Activated naive CD8-positive, alpha-beta T cell treated with anti-CD3 and anti-CD28 coated beads, Interleukin-2, amount 50 U/mL, for 16 hours (primary cell): ENCODE results near the gene TBXAS1.

Experiments used
- DNase-seq: peaks from one replicate; pipeline ENCODE4 v3.0.0-alpha.2; 2020; ENCODE audit warnings: low read depth, low spot score

Gene TBXAS1

DNA sequence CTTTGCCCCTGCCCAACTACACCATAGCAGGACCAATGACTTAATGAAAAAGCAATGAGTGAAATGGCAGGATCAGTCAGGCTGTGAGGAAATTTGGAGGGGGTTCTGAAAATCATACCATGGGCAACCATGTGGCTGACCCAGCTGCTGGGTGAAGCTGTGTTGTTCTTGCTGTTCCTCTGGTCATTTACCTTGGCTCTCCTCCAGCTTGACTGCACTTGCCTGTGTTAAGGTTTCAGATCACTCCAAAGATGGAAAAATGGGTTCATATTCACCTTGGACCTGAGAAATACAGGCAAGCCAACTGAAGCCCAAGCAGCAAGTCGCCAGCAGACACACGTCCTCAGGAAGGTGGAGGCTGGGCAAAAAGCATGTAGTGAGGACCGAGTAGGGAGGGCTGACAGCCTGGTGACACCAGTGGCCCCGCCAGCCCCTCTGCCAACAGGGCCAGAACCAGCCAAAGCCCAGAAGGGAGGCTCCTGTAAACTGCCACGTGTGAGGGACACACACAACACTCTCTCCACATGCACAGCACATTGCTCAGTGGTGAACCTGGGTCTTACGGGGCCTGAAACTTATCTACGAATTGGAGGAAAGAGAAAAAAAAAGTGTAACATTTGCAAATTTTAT, 193.6 kb downstream of the TBXAS1 start:
- DNase-seq: no peak

DNA sequence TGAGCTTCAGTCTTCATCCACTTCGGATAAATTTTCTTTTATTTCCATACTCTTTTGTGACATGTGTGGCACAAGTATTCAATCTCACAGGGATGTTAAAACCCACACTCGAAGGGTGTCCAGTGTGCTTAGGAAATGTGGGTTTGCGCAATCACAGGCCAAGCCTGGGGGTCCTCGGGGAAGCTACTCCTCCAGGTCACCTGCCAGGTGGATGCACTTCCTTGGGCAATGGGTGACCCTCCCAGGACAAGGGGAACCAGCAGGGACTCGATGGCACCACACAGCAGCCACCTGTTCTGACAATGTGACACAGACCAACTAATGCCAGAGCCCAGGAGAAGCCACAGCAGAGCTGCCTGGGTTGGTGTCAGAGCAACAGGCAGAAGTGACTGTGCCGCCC, 194.7 kb downstream of the TBXAS1 start:
- no peak for DNase-seq

DNA sequence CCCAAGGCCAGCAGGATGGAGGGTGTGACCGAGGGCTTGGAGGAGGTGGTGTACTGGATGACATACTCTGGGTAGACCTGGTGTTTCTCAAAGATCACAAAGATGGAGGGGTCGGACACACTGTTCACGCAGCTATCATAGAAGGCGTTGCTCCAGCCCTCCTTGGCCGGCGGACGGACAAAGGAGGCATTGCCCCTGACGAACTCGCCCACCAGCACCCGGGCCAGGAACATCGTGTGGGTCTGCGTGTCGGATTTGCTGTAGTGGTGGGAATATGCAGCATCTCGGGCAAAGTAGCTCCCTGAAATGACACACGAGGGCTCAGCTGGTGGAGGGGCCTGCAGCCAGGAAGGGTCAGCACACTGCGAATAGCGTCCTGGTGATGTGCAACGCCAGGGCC, 195.5 kb downstream of the TBXAS1 start:
- DNase-seq: no peak

DNA sequence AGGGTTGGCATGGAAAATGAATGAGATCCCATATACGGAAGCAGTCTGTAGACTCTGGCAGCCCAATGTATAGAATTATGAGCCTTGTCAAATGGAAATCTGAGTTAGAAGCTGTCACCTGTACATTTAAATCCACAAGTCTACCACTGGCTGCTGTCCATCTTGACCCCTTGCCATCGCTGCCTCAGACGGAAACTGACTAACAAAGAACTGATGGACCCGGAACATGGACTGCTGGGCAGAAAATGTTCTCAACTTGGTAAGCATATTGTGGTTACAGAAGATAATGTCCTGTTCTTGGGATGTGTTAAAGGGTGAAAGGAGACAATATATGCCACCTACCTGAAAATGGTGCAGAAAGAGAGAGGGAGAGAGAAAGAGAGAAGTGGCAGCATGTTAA, 196.2 kb downstream of the TBXAS1 start:
- no peak for DNase-seq

DNA sequence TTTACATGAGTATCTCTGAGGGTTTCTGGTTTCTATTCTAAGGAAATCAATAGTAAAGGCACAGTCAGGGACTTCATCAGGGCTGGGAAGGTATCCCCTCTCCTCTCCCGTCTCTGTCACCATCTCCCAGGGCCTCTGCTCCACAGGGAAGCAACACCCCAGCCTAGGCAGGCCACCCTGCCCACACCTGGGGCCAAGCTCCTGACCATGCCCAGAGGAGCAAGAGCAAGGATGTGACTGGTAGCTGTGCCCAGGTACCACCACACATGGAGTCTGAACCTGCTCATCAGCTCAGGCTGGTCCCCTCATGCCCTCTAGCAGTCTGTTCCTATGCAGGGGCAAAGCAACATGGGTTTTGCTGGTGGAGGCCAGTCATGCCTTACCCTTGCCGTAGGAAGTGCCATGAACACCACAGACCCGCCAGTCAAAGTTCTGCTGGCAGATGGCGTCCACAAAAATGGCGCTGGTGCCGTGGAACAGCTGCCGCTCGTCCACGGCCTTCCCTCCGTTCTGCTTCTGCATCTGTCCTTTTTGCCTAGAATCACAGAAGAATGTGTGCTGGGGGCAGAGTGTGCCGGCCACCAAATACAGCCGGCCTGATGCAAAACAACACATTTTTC, 196.9 kb downstream of the TBXAS1 start:
- DNase-seq: no peak

DNA sequence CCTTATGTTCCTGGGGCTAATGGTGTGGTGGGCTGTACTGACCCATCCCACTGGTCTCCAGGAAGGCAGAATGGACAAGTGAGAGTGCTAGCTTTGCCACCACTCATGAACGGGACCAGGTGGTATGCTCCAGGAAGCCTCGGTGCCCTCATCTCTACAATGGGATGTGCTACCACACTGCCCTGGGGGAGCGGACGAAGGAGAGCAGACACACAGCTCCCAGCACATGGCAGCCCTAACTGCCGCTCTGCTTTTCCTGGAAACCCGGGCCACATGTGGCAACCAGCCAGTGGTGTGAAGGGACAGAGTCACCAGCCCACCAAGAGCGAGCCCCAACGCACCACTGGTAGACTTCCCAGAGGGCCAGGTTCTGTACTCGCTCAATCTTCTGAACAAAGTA, 197.9 kb downstream of the TBXAS1 start:
- DNase-seq: no peak

DNA sequence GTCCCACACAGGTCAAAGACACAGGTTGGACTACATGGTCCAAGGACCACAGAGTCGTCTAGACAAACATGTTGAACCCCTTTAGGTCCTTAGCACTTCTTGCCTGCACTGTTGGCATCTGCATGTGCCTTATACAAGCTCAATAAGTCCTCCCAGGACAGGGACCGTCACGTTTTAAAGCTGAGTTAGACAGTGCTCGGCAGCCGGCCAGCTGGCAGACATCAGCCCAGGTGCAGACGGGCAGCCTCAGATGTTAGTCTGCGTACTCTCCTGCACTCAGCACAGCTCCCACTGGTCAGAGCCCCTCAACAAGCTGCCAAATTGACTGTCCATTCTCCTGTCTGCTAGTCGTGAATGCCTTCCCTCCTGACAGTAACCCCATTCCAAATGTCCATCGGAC, 198.8 kb downstream of the TBXAS1 start:
- DNase-seq: no peak

DNA sequence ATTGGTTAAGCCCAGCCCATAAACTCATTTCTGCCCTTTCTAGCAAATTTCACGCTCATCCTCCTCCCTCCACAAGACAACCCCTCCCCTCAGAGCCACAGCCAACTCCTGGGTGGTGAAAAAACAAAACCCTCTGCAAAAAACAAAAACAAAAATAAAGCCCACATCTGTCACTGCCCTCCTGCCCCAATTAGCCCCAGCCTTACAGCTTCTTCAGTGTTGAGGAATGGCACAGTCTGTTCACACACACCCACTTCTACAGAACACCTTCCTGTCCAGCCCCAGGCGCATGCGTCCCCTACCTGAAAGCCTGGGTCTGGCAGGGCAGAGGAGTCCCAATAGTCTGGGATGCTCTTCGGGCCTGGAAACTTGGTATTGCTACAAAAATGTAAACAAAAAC, 199.2 kb downstream of the TBXAS1 start:
- DNase-seq: no peak

DNA sequence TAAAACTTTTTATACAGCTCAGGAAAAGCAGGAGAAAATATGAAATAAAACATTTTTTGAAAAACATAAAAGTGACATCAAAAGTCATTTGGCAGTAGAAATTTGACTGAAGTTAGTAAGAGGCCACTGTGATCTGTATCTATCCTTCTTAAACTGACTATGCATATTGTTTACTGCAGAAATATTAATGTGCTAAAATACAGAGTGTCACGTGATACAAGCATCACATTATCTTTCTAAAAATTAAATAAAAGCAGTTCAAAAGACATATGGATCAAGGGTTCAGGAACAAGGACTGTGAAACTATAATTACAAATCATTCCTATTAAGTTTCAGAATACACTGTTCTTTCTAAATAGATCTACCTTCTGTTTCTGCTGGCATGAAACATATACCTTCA, 200.0 kb downstream of the TBXAS1 start:
- DNase-seq: no peak

DNA sequence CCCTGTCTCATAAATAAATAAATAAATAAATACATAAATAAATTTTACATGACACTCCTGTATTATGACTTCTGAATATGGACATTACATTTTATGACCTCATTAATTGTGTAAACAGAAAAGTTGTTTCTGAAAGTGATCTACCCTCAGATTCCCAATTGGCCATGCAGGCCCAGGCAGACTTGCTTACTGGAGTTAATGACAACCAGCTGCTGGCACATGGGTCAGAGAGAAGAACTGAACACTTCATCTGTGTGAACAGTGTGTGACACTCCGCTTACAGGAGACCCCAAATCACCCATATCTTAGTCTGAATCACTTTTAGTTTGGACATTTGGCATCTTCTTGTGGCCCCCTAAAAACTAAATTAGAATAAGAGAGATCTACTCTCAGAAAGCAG, 202.3 kb downstream of the TBXAS1 start:
- DNase-seq: no peak

DNA sequence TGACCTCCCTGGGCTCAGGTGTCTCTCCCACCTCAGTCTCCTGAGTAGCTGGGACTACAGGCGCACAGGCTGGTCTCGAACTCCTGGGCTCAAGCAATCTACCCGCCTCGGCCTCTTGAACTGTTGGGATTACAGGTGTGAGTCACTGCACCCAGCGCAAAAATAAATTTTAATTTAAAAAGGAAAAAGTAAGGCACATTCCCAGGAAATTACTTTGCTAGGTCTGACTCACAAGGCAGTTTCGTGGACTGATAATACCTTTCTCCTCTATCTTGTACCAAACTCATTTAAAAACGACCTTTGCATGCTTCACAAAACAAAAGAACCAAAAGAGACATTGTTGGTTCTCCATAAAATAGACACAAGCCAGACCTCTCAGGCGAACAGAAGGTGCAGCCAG, 204.0 kb downstream of the TBXAS1 start:
- no peak for DNase-seq

DNA sequence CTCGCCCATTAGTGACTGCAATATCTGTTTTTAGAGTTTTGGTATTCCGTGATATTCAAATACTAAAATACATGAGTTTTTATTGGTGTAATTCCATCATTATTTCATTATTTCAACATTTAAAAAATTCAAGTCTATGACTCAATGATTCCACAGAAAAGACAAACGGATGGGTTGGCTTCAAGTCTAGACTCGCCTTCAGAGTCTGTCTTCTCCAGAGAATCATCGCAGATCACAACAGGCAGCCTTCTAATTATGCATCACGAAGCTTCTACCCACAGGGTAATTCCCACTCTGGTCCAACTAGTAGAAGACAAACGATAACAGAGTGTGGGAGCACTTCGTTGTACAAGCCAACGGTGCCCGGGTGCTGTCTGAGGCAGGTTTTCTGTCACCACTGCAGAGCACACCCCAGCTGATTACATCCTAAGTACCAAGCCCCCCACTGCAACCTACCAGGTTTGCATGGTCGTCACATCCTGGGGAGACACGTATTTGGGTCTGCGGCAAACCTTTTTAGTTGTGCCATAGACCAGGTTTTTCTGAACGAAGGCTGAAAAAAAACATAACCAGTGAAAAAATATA, 204.8 kb downstream of the TBXAS1 start:
- DNase-seq: no peak

DNA sequence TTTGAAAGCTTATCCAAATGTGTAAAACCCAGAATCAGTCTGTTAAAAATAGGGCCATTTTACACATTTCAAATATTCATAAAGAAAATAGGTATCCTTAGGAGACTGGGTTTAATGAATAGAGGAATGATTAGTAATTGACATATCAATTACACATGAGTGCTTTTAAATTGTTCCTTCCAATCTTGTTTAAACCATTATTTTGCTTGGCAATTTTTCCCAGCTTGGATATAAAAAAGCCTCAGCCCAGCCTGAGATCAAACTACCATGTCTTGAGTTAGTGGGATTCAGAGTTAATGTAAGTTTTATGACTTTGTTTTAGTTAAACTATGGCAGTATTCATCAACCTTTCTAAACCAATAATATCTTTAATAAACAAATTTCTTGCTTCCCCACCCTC, 205.4 kb downstream of the TBXAS1 start:
- DNase-seq: no peak

DNA sequence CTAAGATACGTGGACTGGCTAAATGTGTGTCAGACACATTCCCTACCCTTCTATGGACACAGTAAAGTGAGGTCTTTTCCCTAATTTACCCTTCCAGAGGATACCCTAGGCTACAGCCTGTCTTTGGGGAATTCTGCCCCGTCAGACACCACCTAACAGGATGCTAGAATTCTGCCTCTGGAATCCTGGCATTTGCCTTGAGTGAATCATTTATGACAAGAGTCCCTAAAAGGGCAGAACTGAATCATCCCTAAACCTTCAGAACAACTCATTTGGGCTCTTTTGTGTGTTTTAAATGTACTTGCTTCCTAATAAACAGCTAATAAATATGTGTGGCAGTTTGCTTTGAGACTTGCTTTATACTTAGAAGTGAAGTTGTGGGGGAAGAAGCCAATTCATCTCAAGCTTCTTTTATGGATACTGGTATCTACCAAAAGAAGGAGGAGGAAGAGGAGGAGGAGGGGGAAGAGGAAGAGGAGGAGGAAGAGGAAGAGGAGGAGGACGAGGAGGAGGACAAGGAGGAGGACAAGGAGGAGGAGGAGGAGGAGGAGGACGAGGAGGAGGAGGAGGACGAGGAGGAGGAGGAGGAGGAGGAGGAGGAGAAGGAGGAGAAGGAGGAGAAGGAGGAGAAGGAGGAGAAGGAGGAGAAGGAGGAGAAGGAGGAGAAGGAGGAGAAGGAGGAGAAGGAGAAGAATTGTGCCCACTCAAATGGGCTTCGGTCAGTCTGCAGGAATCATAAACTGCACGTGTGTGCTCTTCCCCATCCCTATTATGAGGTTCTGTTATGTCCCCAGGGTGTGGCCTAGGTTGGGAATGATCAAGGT, 206.5 kb downstream of the TBXAS1 start:
- DNase-seq: no peak

DNA sequence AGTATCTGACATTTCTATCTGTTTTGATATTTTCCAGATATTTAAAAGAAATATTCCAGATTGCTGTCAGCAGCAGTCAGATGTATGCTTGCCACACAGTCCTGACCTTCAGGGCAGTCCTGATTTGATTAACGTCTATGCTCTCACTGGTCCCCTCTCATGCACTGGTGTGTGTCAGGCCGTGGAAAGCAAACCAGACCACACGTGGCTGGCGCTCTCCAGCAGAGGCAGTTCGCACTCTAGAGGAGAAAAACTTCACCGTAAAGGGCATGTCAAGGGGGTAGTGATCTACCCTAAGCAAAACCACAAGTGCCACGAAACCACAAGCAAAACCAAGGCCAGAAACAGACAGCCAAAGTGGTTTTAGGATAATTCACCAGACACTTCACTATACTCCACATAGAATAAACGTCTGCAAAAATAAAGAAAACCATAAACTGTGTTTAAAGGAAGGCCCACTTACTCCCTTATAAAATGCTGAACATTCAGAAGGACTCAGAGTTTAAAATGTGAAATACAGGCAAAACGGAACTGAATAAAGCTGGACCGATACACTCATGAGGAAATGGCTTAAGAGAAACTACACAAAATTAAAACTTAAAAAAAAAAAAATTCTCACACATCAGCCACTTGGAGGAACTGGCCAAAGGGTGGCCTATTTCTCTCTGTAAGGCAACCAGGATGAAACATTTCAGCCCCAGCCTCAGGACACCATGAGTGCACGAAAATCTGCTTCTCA, 207.3 kb downstream of the TBXAS1 start:
- DNase-seq: no peak

DNA sequence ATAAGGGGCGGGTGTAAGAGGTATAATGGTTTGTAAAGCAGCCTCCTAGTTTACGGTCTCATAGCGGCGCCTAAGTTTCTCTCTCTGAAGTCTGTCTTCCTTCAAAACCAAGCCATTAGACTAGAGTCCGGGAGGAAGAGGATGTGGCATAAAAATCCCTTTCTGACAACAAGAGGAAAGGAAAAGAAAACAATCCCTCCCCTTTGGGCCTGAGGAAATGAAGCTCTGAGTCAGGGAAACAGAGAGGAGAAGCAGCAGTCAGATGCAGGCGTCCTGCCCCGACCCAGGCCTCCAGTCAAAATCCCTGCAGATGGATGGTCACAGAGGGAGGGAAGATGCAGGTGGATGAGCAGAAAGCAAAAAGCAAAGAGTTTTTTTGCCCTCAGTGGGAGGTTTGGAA, 210.0 kb downstream of the TBXAS1 start:
- no peak for DNase-seq

DNA sequence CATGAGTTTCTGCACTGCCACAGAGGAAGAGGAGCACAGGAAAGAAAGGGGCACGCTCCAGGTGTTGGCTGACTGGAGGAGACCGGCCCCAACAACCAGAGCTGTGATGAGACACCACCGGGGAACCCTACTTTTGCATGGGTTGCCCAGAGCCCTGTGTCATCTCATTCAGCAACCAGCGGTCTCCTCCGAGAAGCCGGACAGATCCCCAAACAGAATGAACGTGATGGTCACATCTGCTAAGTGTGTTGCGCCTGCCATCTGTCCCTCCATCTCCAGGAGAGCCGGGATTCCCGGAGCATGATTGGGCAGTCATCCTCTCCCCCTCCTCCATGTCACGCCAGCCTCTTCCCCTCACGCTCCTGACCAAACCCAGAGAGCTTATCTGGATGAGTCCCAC, 210.8 kb downstream of the TBXAS1 start:
- no peak for DNase-seq

DNA sequence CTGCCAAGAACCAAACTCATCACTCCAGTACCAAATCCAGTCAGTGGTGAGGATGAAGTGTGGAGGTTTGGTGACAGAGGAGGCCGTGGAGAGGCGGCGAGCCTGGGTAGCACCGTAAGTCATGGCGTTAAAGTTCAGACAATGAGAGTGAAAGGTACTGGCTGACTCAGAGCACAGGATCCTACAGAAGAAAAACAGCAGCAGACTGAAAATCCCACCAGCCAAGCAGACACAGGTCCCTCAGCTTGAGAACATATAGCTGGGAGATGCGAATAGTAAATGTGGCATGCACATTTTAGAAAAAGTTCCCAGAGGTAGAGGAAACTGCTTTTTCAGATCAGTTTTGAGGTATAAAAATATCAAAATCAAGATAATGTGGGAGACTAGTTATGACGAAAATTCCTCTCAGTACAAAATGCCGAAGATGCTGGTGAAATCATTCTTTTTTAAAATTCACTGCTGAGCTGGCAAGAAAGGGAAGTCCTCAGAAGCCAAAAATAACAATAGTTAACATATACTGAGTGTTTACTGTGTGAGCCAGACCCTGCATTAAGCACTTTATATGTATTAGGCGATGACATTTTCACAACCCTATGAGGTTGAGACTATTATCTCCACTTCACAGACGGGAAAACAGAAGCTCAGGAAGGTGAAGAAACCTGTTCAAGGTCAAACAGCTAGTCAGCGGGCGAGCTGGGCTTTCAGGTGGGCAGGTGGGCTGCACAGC, 212.8 kb downstream of the TBXAS1 start:
- DNase-seq: no peak

DNA sequence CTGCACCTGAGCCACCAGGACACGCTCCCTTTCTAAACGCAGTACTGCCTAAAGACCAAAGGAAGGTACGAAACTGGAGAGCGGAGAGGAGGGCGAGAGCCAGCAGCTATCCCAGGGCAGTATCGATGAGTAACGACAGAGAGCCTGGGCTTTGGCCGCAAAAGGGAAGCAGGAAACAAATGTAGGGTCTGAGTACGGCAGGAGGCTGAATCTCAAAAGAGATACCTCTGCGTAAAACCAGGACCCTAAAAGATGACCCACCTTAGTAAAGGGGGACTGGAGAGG, 213.3 kb downstream of the TBXAS1 start:
- DNase-seq: no peak

DNA sequence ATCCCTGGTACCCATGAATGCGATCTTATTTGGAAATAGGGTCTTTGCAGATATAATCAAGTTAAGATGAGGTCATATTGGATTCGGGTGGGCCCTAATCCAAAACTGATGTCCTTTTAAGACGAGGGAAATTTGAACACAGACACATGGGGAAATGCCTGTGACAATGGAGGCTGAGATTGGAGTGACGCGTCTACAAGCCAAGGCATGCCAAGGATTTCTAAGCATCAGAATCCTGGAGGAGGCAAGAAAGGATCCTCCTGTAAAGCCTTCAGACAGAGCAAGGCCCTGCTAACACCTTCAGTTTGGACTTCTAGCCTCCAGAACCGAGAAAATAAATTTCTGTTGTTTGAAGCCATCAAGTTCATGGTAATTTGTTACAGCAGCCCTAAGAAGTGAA, 215.2 kb downstream of the TBXAS1 start:
- no peak for DNase-seq

DNA sequence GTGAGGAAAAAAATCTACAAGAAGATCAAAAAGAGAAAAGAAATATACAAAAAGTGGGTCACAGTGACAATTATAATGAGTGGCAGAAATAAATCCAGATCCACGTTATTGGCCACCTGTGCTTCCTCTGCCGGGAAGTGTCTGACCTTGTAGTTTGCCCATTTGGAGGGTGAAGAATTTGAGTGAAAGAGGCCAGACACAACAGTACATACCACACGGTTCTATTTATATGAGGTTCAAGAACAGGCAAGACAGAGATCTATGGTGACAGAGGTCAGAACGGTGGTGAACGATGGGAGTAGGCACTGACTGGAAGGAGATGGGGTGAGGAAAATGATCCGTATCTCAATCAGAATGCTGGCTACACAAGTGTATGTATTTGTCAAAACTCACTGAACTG, 216.6 kb downstream of the TBXAS1 start:
- no peak for DNase-seq

DNA sequence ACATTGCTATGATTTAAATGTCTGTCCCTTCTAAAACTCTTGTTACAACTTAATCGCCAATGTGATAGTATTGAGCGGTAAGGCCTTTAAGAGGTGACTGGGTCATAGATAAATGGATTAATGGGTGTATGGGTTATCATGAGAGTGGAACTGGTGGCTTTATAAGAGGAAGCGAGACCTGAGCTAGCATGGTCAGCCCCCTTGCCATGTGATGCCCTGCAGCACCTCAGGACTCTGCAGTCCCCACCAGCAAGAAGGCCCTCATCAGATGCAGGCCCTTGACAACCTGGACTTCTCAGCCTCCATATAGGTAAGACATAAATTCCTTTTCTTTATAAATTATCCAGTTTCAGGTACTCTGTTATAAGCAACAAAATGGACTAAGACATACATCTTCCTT, 218.1 kb downstream of the TBXAS1 start:
- no peak for DNase-seq
